ENCODE measurements around the gene KIF7. TPM values are rescaled to one million over a fixed set of nuclear protein-coding genes. Genes with fewer than 3 reads are reported as not detected.

KIF7 gene
- total and polyA plus RNA-seq, 10 of the 15 experiments (the other 5 are each of a cell fraction or from before 2014, with no cell fraction given): 0.01 to 0.36 (median 0.10) TPM; not detected in 2

DNA sequence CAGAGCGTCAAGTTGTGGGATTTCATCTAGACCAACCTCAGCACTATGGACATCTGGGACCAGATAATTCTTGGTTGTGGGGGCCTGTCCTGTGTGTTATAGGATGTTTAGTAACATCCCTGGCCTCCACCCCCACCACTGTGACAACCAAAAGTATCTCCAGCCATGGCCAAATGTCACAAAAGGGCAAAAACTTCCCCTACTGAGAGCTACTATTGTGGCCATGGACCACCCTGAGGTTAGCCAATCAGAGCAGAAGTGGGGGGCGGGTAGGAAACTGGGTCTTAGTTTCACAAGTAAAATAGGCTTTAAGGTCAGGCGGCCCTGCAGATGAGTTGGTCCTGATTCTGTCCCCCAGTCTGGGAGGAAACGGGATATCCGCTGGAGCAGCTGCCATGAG is 25.4 kb downstream of the KIF7 start:
- Histone ChIP-seq H3K9me3 (replicated peaks; ENCODE audit: control insufficient read depth, insufficient read depth, low read length) (no peaks in the 10 kb centered on the region; the same call in 2 of the 3 replicates), H3K27ac (ENCODE audit: control insufficient read depth, insufficient read depth) (no peak overlapping the region), H3K9ac (ENCODE audit: control insufficient read depth, insufficient read depth, low read length) (no peak overlapping the region), H2AFZ (ENCODE audit: control insufficient read depth, low read depth, low read length) (no peak overlapping the region), H3K4me1 (ENCODE audit: control insufficient read depth, insufficient read depth, low read length) (no peaks in the 10 kb centered on the region), H4K20me1 (ENCODE audit: control insufficient read depth, insufficient read depth) (no peaks in the 10 kb centered on the region), H3K27me3 (replicated peaks in 1 of 2; ENCODE audit: control insufficient read depth in 2 of 2, insufficient read depth in 2 of 2, low read length in 1 of 2) (no peaks in the 10 kb centered on the region), H3K4me3 (no peak overlapping the region), H3K4me2 (ENCODE audit: control insufficient read depth, insufficient read depth) (no peak overlapping the region), H3K79me2 (ENCODE audit: control insufficient read depth, insufficient read depth, low read length) (no peaks in the 10 kb centered on the region), H3K36me3 (ENCODE audit: control insufficient read depth in 2 of 2, insufficient read depth in 2 of 2, low read length in 1 of 2) (peaks cover 16 to 35% of the 10 kb centered on the region in 2 experiments)
- no TSS peak for BruUV-seq (replicated peaks)
- ChIA-PET SMC1A (ENCODE audit: uncharacterized antibody, unreplicated experiment) (no interaction called here), POLR2A (no interaction called here), CTCF (no interaction called here), RAD21 (ENCODE audit: unreplicated experiment) (no interaction called here)
- FAIRE-seq (no peak), ATAC-seq (no peak), DNase-seq (ENCODE audit: low read depth, low spot score) (no peak)
- 98% methylated on average over 5 of the region's 5 CpGs for WGBS (ENCODE audit: insufficient coverage, insufficient replicate concordance, low lambda C conversion rate, missing lambda C conversion rate)
- intact Hi-C loops (cut with micrococcal nuclease; ENCODE audit: unreplicated experiment) (no loop called here), in situ Hi-C loops (cut with MboI) (no loop called here)
- TF ChIP-seq ZSCAN29 (IDR thresholded peaks at IDR 0.05) (no peak), WRNIP1 (IDR thresholded peaks at IDR 0.05; ENCODE audit: borderline replicate concordance, low read depth, low read length) (no peak), ETV6 (conservative IDR thresholded peaks at IDR 0.05 in 1 of 2, IDR thresholded peaks at IDR 0.05 in 1 of 2; ENCODE audit: borderline replicate concordance in 1 of 2, low read depth in 1 of 2) (no peak)

DNA sequence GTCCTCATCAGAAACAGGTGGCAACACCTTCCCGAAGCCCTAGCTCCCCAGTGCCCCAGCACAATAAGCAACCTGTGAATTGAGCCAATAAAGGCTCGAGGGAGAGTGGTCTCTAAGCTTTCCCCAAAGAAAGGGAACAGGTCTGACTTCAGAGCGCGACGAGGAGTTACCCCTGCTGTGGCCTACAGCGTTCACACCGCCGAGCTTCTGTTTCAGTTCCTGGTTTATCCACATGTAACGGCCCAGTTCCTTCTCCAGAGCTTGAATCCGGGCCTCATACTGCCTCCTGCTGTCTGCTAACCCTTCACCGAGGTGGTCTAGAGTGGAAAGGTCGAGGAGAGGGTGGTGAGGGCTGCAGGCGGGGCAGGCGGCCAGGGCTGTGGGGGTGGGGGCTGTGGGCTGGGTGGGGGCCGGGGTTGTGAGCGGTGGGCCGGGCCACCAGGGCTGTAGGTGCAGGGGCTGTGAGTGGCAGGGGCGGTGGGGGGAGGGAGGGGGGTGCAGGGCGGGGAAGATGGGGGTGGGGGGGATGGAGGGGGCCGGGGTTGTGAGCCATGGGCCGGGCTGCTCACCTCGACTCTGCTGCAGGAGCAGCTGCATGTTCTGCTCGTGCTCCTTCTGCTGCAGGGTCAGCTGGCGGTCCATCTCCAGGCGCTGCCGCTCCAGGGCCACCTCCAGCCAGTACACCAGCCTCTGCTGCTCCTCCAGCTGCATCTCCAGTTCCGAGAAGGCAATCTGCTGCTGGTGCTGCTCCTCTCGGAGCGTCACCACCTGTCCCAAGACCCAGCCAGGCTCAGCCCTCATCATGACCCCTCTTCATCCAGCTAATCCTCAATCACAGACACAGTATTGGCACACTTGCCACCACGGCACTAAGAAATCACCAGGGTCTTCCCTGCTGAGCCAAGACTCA is 26.2 kb downstream of the KIF7 start:
- no peaks in the 10 kb centered on the region for H3K27me3 ChIP-seq (replicated peaks in 1 of 2; ENCODE audit: control insufficient read depth in 2 of 2, insufficient read depth in 2 of 2, low read length in 1 of 2)
- TF ChIP-seq SPI1 (IDR thresholded peaks at IDR 0.05; ENCODE audit: borderline replicate concordance, insufficient read depth, low read depth, low read length): peak; percentile 8; the same call in 1 of the 2 replicates
- no peak for TF ChIP-seq GABPA (IDR thresholded peaks at IDR 0.05; ENCODE audit: low read depth)
- H3K9me3 ChIP-seq (replicated peaks; ENCODE audit: control insufficient read depth, insufficient read depth, low read length): no peaks in the 10 kb centered on the region; the same call in 2 of the 3 replicates
- no TSS peak for BruUV-seq (replicated peaks)
- DNase-seq (ENCODE audit: low read depth, low spot score) (no peak), ATAC-seq (no peak), FAIRE-seq (no peak)
- ChIA-PET CTCF (no interaction called here), POLR2A (interaction anchor here (0.6 kb wide), 1 partner anchor 14 kb away, joined by 3 read pairs; no protein-coding TSS in a partner anchor), RAD21 (ENCODE audit: unreplicated experiment) (no interaction called here), SMC1A (ENCODE audit: uncharacterized antibody, unreplicated experiment) (no interaction called here)
- no peak overlapping the region for H3K27ac ChIP-seq (ENCODE audit: control insufficient read depth, insufficient read depth)
- no peaks in the 10 kb centered on the region for H4K20me1 ChIP-seq (ENCODE audit: control insufficient read depth, insufficient read depth)
- H3K4me1 ChIP-seq (ENCODE audit: control insufficient read depth, insufficient read depth, low read length): no peaks in the 10 kb centered on the region
- H3K9ac ChIP-seq (ENCODE audit: control insufficient read depth, insufficient read depth, low read length): no peak overlapping the region
- H3K79me2 ChIP-seq (ENCODE audit: control insufficient read depth, insufficient read depth, low read length): no peaks in the 10 kb centered on the region
- intact Hi-C loops (cut with micrococcal nuclease; ENCODE audit: unreplicated experiment): no loop called here
- no peak overlapping the region for H3K4me3 ChIP-seq
- no peak overlapping the region for H3K4me2 ChIP-seq (ENCODE audit: control insufficient read depth, insufficient read depth)
- peaks cover 16 to 42% of the 10 kb centered on the region in 2 experiments for H3K36me3 ChIP-seq (ENCODE audit: control insufficient read depth in 2 of 2, insufficient read depth in 2 of 2, low read length in 1 of 2)
- in situ Hi-C loops (cut with MboI): no loop called here
- 98% methylated on average over 18 of the region's 30 CpGs for WGBS (ENCODE audit: insufficient coverage, insufficient replicate concordance, low lambda C conversion rate, missing lambda C conversion rate)
- no peak overlapping the region for H2AFZ ChIP-seq (ENCODE audit: control insufficient read depth, low read depth, low read length)

Measured in GM12878 (cell line).